Adipocyte (in vitro differentiated cells): ENCODE results near the gene MSH2.
"Not testable (repeated sequence)": the region's sequence is repeated elsewhere in the genome, so short reads cannot be mapped to it uniquely, and the experiment has no call there.

Experiments
- DNase-seq: peaks from one replicate; pipeline ENCODE4 v3.0.0-alpha.2; 2015; ENCODE audit warnings: low read depth
- H3K27me3 ChIP-seq: replicated peaks from 2 replicates; pipeline ENCODE4 v1.7.0; 2013; ENCODE audit warnings: mild to moderate bottlenecking, low read length, moderate library complexity; ENCODE audit not compliant: control insufficient read depth, insufficient read depth
- H3K36me3 ChIP-seq: 2 replicates; pipeline ENCODE4 v1.7.0; 2013; ENCODE audit warnings: low read length, mild to moderate bottlenecking, moderate library complexity; ENCODE audit not compliant: control insufficient read depth, insufficient read depth, severe bottlenecking
- H3K4me1 ChIP-seq: 2 replicates; pipeline ENCODE4 v1.7.0; 2013; ENCODE audit warnings: mild to moderate bottlenecking, low read length, moderate library complexity; ENCODE audit not compliant: control insufficient read depth, insufficient read depth
- H3K4me3 ChIP-seq: 2 replicates; pipeline ENCODE4 v1.7.0; 2013; ENCODE audit warnings: mild to moderate bottlenecking, low read length, moderate library complexity
- H3K9ac ChIP-seq: 2 replicates; pipeline ENCODE4 v1.7.0; 2013; ENCODE audit warnings: mild to moderate bottlenecking, low read length, moderate library complexity
- H3K9me3 ChIP-seq: 2 replicates; pipeline ENCODE4 v1.7.0; 2013; ENCODE audit warnings: mild to moderate bottlenecking, low read length, moderate library complexity; ENCODE audit not compliant: control insufficient read depth

Gene MSH2

DNA sequence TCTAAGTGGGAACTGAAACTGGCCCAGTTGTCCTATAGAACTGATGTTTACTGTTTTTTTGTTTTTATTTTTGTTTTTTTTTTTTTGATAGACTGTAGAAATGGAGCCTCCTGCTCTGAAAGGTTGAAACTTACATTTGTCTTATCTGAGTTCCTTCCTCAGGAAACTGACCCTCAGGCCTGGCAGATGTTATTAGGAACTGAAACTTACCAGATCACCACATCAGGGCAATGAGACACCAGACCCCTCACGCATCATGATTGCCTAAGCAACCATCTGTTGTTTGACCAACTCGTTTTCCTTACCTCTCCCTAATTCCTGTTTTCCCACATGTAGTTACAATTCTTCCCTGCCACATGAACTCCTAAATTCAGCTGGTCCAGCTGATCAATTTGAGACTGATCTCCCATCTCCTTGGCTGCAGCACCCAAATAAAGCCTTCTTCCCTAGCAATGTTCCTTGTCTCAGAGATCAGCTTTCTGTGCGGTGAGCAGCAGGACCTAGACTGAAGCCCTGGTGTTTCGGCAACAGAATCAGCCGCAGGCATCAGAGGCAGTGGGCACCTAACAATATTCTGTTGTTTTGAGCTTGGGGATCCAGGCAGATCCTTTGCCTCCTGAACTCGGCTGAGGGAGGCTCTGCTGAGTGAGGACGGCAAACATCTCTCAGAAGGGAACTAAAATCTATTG is 96.8 kb downstream of the MSH2 start:
- no peak overlapping the region for H3K4me3 ChIP-seq
- no peak for DNase-seq
- H3K27me3 ChIP-seq, result no peaks in the 10 kb centered on the region
- H3K9ac ChIP-seq, result no peak overlapping the region
- H3K4me1 ChIP-seq, result no peaks in the 10 kb centered on the region
- H3K9me3 ChIP-seq, result peaks cover 18% of the 10 kb centered on the region
- H3K36me3 ChIP-seq, result no peaks in the 10 kb centered on the region

DNA sequence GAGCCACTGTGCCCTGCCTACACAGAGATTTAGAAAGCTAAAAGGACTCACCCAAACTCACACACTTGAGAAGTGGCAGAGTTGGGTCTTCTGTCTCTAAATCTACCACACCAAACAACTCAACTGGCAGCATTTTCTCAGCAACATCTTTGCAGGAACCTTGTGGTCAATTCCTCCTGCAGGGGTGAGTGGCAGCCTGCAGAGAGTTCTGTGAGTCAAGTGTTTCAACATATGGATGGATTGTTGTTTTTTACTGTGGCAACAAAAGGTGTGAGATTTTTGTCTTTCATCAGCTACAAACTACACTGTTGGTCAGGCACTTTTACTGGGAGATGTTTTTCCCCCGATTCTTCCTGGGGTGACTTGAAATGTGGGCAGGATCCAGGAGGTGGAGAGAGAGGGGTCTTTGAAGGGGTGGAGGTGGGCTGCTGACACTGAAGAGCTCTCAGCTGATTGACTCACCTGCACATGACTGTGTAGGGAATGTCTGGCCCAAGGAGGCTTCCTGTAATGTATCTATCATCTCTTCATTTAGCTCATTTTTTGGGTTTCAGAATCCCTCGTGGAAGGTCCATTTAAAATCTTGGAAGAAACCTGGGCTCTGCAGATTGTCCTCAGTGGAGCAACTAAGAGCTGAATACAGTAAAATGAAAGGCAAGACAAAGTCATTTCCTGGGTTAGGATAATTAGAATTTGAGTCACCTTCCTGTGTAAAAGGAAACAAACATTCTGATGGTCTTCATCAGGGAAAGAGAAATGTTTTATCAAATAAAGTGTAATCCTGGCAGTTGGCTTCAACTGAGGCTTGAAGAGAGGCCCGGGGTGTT is 98.6 kb downstream of the MSH2 start:
- Histone ChIP-seq H3K27me3 (peaks cover 7% of the 10 kb centered on the region), H3K9ac (no peak overlapping the region), H3K4me1 (no peaks in the 10 kb centered on the region), H3K4me3 (no peak overlapping the region), H3K9me3 (peaks cover 29% of the 10 kb centered on the region), H3K36me3 (no peaks in the 10 kb centered on the region)
- no peak for DNase-seq

DNA sequence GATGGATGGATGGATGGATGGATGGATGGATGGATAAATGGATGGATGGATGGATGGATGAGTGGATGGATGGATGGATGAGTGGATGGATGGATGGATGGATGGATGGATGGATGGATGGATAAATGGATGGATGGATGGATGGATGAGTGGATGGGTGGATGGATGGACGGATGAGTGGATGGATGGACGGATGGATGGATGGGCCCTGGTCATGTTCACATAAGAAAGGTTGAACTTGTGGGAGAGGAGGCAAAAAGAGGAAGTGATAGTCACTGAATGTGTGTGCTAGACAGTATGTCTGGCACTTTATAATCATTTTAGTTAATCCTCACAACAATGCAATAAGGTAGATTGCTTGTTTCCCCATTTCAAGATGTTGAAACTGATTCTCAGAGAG is 99.5 kb downstream of the MSH2 start:
- DNase-seq, H3K27me3 ChIP-seq, H3K36me3 ChIP-seq, H3K9ac ChIP-seq, H3K4me1 ChIP-seq, H3K4me3 ChIP-seq: not testable (repeated sequence)
- H3K9me3 ChIP-seq, result peaks cover 29% of the 10 kb centered on the region

DNA sequence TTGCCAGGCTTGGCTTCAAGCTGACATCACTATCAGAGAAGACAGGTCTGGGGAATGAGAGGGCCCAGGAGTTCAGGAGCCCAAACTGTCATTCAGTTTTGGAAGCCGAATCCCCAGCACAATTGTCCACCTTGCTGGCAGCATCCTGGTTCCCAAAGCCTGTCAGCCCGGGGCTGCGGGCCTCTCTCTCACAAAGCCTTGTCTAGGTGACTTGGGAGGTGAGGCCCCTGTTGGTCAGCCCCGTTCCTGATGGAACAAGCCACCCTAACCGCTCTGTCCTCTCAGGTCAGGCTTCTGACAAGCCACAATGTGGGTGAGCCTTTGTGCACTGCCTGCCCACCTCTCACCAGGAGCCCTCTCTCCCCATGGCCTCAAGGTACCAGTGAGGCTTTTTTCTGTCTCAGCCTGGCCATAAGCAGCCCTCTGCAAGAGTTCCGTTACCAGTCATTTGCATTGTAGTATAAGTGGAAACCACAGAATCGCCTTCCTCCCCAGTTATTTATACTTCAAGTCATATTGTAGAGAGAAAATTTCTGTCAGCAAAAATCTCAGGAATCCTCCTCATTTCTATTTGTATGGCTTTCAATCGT is 100.6 kb downstream of the MSH2 start:
- peaks cover 11% of the 10 kb centered on the region for H3K27me3 ChIP-seq
- peaks cover 34% of the 10 kb centered on the region for H3K9me3 ChIP-seq
- no peaks in the 10 kb centered on the region for H3K36me3 ChIP-seq
- H3K4me1 ChIP-seq, result no peaks in the 10 kb centered on the region
- no peak overlapping the region for H3K9ac ChIP-seq
- no peak for DNase-seq
- H3K4me3 ChIP-seq, result no peak overlapping the region

DNA sequence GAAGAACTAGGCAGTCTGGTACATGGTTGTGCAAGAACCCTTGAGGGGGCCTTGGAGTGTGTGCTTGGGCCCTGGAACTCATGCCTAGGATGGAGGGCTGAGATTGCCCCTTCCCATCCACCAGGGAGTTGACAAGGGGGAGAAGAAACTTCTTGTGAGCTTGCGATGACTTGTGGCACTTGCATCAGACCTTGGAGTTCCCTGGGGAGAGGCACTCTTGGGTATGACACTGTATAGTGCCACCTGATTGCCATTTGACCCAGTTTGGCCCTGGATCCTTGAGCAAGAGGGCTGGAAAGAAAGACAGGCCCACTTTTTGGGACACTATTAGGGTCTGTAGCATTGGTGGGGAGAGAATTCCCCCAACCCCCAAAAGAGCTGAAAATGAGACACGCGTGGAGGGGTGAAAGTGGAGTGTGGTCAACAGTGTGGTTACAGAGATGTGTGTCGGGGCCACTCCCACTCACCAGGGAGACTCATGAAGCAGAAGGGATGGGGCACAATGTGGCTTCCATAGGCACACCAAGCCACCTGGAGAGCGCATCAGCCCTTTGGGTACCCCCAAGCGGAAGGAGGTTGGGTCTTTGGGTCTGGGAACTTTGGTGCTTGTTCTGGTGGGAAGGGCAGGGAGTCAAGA is 101.3 kb downstream of the MSH2 start:
- H3K36me3 ChIP-seq, result no peaks in the 10 kb centered on the region
- H3K4me1 ChIP-seq, result no peaks in the 10 kb centered on the region
- H3K4me3 ChIP-seq, result no peak overlapping the region
- H3K9ac ChIP-seq, result no peak overlapping the region
- peaks cover 17% of the 10 kb centered on the region for H3K27me3 ChIP-seq
- no peak for DNase-seq
- H3K9me3 ChIP-seq, result peaks cover 35% of the 10 kb centered on the region

DNA sequence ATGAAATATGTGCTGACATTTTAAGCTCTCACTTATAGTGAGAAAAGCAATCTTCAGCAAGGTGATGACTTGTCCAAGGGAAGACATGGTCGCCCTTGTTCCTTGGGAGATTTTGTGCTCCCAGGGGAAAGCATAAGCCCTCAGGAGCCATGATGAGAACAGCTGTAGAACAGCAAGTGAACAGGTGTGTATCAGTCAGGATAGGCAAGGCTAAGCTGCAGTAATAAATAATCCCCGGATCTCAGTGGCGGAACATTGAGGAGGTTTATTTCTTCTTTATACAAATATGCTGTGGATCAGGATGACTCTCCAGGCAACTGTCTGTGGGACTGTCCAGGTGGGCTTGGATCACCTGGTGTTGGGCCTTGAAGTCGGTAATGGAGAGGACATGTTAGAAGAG is 103.1 kb downstream of the MSH2 start:
- Histone ChIP-seq H3K36me3 (no peaks in the 10 kb centered on the region), H3K4me1 (no peaks in the 10 kb centered on the region), H3K4me3 (no peak overlapping the region), H3K9ac (no peak overlapping the region), H3K9me3 (peaks cover 24% of the 10 kb centered on the region), H3K27me3 (peaks cover 20% of the 10 kb centered on the region)
- no peak for DNase-seq

DNA sequence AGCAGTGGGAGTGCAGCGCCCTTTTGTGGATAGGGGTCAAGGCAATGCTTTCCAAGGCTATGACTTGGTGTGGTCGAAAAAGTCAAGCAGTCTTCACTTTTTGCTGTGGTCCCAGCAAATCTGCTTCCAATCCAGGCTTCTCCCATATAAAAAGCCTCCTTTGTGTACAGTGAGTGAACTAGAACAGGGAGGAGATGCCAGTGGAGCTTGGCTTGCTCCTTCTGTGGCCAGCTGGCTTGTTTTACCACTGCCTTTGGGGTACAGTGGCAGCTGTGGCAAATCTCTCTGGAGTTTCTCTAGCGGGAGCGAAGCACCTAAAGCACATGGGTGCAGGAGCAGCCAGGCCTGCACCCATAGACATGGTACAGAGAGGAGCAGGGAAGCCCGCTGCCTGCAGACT is 103.5 kb downstream of the MSH2 start:
- Histone ChIP-seq H3K36me3 (no peaks in the 10 kb centered on the region), H3K4me1 (no peaks in the 10 kb centered on the region), H3K27me3 (peaks cover 23% of the 10 kb centered on the region), H3K9me3 (peaks cover 24% of the 10 kb centered on the region), H3K9ac (no peak overlapping the region), H3K4me3 (no peak overlapping the region)
- no peak for DNase-seq

DNA sequence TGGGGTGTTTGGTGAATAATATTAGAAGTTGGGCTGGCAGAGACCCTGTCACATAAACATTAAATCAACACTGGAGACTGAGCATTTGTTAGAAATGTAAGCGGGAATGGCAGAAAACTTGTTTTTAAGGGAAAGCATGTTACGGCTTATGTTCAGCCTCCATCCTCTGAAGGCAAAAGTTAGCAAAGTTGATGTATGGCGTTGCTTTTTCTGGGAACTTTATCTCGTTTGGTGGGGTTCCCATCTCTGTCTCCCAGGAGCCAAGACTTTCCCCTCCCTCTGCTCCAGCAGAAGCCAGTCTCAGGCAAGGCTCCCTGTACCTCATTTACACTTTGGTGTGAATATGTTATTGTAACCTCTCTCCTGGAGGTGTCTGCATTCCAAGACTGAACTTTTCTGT is 105.1 kb downstream of the MSH2 start:
- Histone ChIP-seq H3K9me3 (peaks cover 24% of the 10 kb centered on the region), H3K4me3 (no peak overlapping the region), H3K36me3 (no peaks in the 10 kb centered on the region), H3K27me3 (peaks cover 36% of the 10 kb centered on the region), H3K9ac (no peak overlapping the region), H3K4me1 (no peaks in the 10 kb centered on the region)
- DNase-seq, result no peak

DNA sequence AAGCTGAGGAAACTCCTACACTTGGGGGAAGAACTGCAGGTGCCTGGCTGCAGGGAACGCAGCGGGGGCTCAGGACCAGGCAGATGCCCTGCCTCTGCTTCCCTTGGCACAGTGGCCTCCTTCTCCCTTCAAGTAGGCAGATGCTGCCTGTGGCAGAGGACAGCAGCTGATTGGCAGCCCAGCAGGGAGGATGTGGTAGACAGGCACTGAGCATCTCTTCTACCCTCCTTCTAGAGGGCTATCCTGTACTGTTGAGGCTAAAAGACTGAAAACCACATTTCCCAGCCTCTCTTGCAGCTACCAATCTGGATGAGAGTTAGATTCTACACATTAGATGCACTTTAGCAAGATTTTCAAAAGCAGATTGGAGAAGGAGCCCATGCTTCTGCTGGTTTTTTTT is 105.7 kb downstream of the MSH2 start:
- peaks cover 37% of the 10 kb centered on the region for H3K27me3 ChIP-seq
- H3K36me3 ChIP-seq, result no peaks in the 10 kb centered on the region
- no peak for DNase-seq
- peaks cover 24% of the 10 kb centered on the region for H3K9me3 ChIP-seq
- H3K9ac ChIP-seq, result no peak overlapping the region
- H3K4me3 ChIP-seq, result no peak overlapping the region
- no peaks in the 10 kb centered on the region for H3K4me1 ChIP-seq

DNA sequence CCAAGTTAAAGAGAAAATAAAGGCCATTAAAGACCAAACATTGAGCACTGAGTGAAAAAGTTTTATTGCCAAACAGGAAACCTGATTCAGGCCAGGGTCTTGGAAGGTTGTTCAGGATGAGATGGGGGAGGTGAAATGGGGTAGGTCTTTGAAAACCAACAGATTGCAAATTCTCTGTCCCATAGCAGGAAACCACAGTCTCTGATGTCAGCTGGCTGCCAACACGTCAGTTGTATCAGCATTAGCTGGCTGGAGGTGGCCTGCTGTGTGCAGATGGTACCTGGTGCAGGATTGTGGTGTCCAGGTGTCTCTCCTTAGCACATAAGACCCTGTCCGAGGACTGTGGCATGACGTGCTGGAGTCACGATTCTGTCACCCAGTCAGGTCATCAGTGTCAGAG is 106.3 kb downstream of the MSH2 start:
- Histone ChIP-seq H3K4me1 (no peaks in the 10 kb centered on the region), H3K4me3 (no peak overlapping the region), H3K9ac (no peak overlapping the region), H3K9me3 (peaks cover 24% of the 10 kb centered on the region), H3K36me3 (no peaks in the 10 kb centered on the region), H3K27me3 (peaks cover 37% of the 10 kb centered on the region)
- no peak for DNase-seq

DNA sequence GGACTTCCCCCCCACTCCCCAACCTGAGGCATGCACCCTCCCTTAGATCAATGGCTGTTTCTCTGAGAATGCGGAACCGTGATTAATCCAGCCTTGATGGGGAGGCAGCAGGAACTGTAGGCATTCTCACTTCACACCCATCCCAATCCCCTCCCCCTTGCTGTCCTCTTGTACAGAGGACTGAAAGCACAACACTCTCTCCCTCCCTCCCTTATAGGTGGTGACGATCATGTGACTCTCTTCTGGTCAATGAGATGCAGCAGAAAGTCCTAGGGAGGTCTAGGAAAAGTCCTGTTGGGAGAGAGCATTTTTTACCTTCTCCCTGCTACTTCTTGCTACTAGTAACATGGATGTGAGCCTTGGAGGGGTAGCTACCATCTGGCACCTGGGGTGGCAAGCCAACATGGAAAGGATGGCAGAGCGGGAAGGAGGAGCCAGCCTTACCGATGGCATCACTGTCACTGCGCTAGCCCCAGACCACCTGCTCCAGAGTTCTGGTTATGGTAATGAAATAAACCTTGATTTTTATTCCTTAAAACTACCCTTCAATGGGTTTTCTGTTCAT is 106.9 kb downstream of the MSH2 start:
- DNase-seq, result no peak
- Histone ChIP-seq H3K36me3 (no peaks in the 10 kb centered on the region), H3K9ac (no peak overlapping the region), H3K9me3 (peaks cover 20% of the 10 kb centered on the region), H3K4me1 (no peaks in the 10 kb centered on the region), H3K27me3 (peaks cover 37% of the 10 kb centered on the region), H3K4me3 (no peak overlapping the region)
